MG63 (cell line): Measurements from ENCODE around the gene ZFR2. TPM values are rescaled to one million over a fixed set of nuclear protein-coding genes. Genes with fewer than 3 reads are reported as not detected.

ENCODE experiments used
- DNase-seq: peaks from one replicate; pipeline ENCODE4 v3.0.0-alpha.2; 2020
- H3K27me3 ChIP-seq: fragments of 250-450 bp; sonication (Bioruptor Pico); 2 replicates; pipeline ENCODE4 v1.5.1; 2020; ENCODE audit warnings: mild to moderate bottlenecking, moderate library complexity
- H3K36me3 ChIP-seq: fragments of 250-450 bp; sonication (Bioruptor Pico); 2 replicates; pipeline ENCODE4 v1.5.1; 2020; ENCODE audit warnings: mild to moderate bottlenecking, moderate library complexity
- H3K4me3 ChIP-seq: fragments of 250-450 bp; sonication (Bioruptor Pico); 2 replicates; pipeline ENCODE4 v1.5.1; 2020; ENCODE audit warnings: mild to moderate bottlenecking, moderate library complexity
- H3K9me3 ChIP-seq: fragments of 250-450 bp; sonication (Bioruptor Pico); 2 replicates; pipeline ENCODE4 v1.5.1; 2020; ENCODE audit warnings: mild to moderate bottlenecking, moderate library complexity
- total RNA-seq: library from RNA; depleted of rRNA; stranded (reverse); fragments of >200 nt; shearing (Covaris generic); gene quantifications from 2 replicates; pipeline ENCODE4 v1.2.3, GENCODE V29; 2014; ENCODE audit warnings: low replicate concordance

ZFR2 gene
- total RNA-seq, 1 experiment from 2014 or later, result not detected

- Histone ChIP-seq H3K4me3 (no peak overlapping the region), H3K27me3 (no peaks in the 10 kb centered on the region), H3K9me3 (no peaks in the 10 kb centered on the region), H3K36me3 (no peaks in the 10 kb centered on the region)
- peak; percentile 34 for DNase-seq
Observed at GRCh38 chr19:3851254-3852176, 17.3 kb downstream of the ZFR2 start.

DNA sequence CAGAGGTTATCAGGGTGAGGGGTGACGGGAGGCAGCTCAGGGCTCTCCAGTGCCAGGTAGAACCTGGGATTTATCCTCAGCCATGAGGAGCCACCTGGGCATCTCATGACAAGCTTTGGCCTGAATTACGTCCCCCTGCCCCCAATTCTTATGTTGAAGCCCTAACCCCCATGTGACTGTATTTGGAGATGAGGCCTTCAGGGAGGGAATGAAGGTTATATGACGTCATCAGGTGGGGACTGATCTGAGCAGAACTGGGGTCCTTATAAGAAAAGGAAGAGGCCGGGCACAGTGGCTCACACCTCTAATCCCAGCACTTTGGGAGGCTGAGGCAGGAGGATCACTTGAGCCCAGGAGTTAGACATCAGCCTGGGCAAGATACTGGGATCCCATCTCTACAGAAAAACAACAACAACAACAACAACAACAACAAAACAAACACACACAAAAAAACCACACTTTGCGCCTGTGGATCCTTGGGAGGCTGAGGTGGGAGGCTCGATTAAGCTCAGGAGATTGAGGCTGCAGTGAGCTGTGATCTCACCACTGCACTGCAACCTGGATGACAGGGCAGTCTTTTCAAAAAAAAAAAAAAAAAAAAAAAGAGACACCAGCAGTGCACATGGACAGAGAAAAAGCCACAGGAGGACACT, 18.4 kb downstream of the ZFR2 start:
- Histone ChIP-seq H3K4me3 (no peak overlapping the region), H3K9me3 (no peaks in the 10 kb centered on the region), H3K36me3 (no peaks in the 10 kb centered on the region), H3K27me3 (no peaks in the 10 kb centered on the region)
- DNase-seq, result no peak

GRCh38 chr19:3849787-3850186, 19.1 kb downstream of the ZFR2 start:
- DNase-seq, result no peak
- H3K4me3 ChIP-seq, result no peak overlapping the region
- no peaks in the 10 kb centered on the region for H3K27me3 ChIP-seq
- no peaks in the 10 kb centered on the region for H3K36me3 ChIP-seq
- H3K9me3 ChIP-seq, result no peaks in the 10 kb centered on the region

- DNase-seq, result peak; percentile 31
- no peaks in the 10 kb centered on the region for H3K27me3 ChIP-seq
- H3K9me3 ChIP-seq, result no peaks in the 10 kb centered on the region
- no peak overlapping the region for H3K4me3 ChIP-seq
- no peaks in the 10 kb centered on the region for H3K36me3 ChIP-seq
Observed at GRCh38 chr19:3849092-3849491, 19.7 kb downstream of the ZFR2 start.

GRCh38 chr19:3844596-3844995, 24.2 kb downstream of the ZFR2 start:
- H3K4me3 ChIP-seq, result no peak overlapping the region
- no peaks in the 10 kb centered on the region for H3K36me3 ChIP-seq
- H3K9me3 ChIP-seq, result no peaks in the 10 kb centered on the region
- H3K27me3 ChIP-seq, result no peaks in the 10 kb centered on the region
- DNase-seq, result no peak

- no peak for DNase-seq
- no peaks in the 10 kb centered on the region for H3K27me3 ChIP-seq
- no peaks in the 10 kb centered on the region for H3K36me3 ChIP-seq
- H3K9me3 ChIP-seq, result no peaks in the 10 kb centered on the region
- H3K4me3 ChIP-seq, result no peak overlapping the region
Observed at GRCh38 chr19:3842948-3843347, 25.9 kb downstream of the ZFR2 start.

DNA sequence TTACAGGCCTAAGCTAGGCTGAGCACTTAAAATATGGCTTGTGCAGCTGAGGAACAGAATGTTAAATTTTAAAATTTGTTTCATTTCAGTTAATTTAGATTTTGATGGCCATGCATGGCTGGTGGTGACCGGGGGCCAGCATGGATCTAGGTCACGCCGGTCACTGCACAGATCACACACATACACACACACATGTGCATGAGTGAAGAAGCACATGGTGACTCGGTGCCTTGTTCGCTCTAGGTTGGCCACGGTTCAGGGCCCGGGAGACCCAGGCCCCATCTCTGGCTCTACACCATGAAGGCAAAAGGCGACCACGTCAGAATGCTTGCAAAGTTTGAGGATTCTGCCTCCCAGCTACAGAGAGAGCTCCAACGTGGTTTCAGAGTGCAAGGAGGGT, 28.0 kb downstream of the ZFR2 start:
- H3K9me3 ChIP-seq, result no peaks in the 10 kb centered on the region
- H3K4me3 ChIP-seq, result no peak overlapping the region
- no peak for DNase-seq
- no peaks in the 10 kb centered on the region for H3K36me3 ChIP-seq
- H3K27me3 ChIP-seq, result no peaks in the 10 kb centered on the region

DNA sequence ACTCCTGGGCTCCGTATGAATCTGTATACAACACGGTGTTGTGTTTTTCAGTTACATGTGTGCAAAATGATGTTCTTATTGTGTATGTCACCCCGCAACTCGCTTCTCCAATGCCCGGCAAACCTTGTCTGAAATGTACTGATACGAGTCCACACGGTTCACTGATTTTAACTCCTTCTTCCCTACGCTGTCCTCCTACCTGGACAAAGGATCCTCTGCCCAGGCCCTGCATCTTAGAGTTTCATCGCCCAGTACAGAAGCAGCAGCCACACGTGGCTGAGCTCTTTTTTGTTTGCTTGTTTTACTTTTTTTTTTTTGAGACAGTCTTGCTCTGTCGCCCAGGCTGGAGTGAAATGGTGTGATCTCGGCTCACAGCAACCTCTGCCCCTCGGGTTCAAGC, 28.9 kb downstream of the ZFR2 start:
- H3K4me3 ChIP-seq, result no peak overlapping the region
- no peaks in the 10 kb centered on the region for H3K27me3 ChIP-seq
- H3K36me3 ChIP-seq, result no peaks in the 10 kb centered on the region
- H3K9me3 ChIP-seq, result no peaks in the 10 kb centered on the region
- no peak for DNase-seq

DNA sequence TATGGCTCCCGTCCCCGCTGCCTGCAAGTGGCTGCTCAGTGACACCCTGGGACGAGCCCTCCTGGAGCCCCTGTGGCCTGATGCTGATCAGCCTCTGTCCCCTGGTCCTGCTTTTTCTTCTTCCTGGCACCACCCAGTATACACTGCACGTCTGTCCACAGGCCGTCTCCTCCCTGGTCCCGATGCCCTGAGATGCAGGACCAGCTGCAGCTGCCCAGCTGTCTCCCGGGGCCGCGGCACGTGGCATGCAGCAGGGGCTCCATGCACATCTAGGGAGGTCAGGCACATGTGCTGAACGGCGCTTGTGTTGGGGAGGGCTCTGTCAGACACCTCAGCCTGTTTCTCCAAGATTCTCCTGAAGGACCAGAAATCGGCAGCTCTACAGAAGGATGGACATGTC, 30.2 kb downstream of the ZFR2 start:
- DNase-seq, result no peak
- H3K9me3 ChIP-seq, result no peaks in the 10 kb centered on the region

GRCh38 chr19:3837922-3838321, 30.9 kb downstream of the ZFR2 start:
- Histone ChIP-seq H3K36me3 (no peaks in the 10 kb centered on the region), H3K9me3 (no peaks in the 10 kb centered on the region), H3K27me3 (no peaks in the 10 kb centered on the region), H3K4me3 (no peak overlapping the region)
- DNase-seq, result no peak

More for the DNA sequence above, 30.2 kb downstream of the ZFR2 start:
- no peak overlapping the region for H3K4me3 ChIP-seq
- no peaks in the 10 kb centered on the region for H3K27me3 ChIP-seq
- no peaks in the 10 kb centered on the region for H3K36me3 ChIP-seq

- DNase-seq, result no peak
- H3K9me3 ChIP-seq, result no peaks in the 10 kb centered on the region
- no peaks in the 10 kb centered on the region for H3K36me3 ChIP-seq
- H3K27me3 ChIP-seq, result no peaks in the 10 kb centered on the region
- no peak overlapping the region for H3K4me3 ChIP-seq
Observed at GRCh38 chr19:3837332-3837731, 31.5 kb downstream of the ZFR2 start.

GRCh38 chr19:3836887-3837286, 32.0 kb downstream of the ZFR2 start:
- Histone ChIP-seq H3K4me3 (no peak overlapping the region), H3K9me3 (no peaks in the 10 kb centered on the region), H3K27me3 (no peaks in the 10 kb centered on the region), H3K36me3 (no peaks in the 10 kb centered on the region)
- DNase-seq, result no peak

DNA sequence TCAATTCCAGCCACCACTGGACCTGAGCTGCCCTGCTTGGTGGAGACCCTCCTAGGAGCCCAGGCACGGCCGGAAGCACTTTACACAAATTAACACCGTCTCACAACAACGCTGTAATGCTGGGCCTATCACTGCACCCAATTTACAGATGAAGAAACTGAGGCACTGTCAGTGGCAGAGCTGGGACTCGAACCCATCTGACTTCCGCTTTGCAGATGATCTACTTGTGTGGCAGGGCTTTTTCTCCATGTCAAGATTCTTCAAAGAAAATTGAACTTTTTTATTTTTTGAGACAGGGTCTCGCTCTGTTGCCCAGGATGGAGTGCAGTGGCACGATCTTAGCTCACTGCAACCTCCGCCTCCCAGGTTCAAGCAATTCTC, 33.8 kb downstream of the ZFR2 start:
- Histone ChIP-seq H3K9me3 (no peaks in the 10 kb centered on the region), H3K36me3 (no peaks in the 10 kb centered on the region), H3K4me3 (no peak overlapping the region), H3K27me3 (no peaks in the 10 kb centered on the region)
- DNase-seq, result no peak

GRCh38 chr19:3834349-3835054, 34.3 kb downstream of the ZFR2 start:
- Histone ChIP-seq H3K36me3 (no peaks in the 10 kb centered on the region), H3K27me3 (no peaks in the 10 kb centered on the region), H3K4me3 (no peak overlapping the region), H3K9me3 (no peaks in the 10 kb centered on the region)
- no peak for DNase-seq

DNA sequence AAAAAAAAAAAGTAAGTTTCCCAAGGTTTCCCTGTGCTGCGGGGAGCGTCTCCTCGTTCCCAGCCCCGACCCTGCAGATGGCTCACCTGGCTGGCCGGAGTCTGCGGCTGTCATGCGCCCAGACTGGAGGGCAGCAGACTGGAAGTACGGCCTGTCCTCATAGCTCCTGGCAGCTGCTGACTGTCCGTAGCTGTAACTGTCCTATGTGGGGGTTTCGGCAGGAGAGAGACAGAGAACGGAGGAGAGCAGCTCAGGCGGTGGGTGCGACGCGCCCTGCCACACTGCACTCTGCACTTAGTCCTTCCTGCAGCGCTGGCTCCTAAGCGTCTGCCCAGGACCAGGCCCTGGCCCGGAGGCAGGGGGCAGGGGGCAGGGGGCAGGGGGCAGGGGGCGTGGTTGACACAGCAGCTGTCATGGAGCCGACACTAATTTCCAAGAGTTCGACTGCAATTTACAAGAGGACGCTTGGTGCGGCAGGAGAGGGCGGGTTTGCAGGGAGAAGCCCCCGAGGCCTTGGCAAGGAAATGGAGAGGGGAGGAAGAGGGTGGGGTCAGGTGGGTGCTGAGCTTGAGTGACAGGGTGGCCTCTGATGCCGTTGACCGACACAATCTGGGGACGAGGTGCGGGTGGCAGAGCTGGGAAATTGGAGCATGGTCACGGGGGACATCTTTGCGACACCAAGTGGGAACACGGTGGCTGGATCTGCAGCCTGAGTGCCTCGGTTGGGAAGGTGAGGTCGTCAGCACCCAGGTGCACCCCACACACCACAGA, 35.1 kb downstream of the ZFR2 start:
- Histone ChIP-seq H3K9me3 (no peaks in the 10 kb centered on the region), H3K4me3 (no peak overlapping the region), H3K27me3 (no peaks in the 10 kb centered on the region), H3K36me3 (no peaks in the 10 kb centered on the region)
- DNase-seq, result no peak

- Histone ChIP-seq H3K36me3 (no peaks in the 10 kb centered on the region), H3K27me3 (no peaks in the 10 kb centered on the region), H3K9me3 (no peaks in the 10 kb centered on the region), H3K4me3 (no peak overlapping the region)
- no peak for DNase-seq
Observed at GRCh38 chr19:3832001-3832400, 36.8 kb downstream of the ZFR2 start.

DNA sequence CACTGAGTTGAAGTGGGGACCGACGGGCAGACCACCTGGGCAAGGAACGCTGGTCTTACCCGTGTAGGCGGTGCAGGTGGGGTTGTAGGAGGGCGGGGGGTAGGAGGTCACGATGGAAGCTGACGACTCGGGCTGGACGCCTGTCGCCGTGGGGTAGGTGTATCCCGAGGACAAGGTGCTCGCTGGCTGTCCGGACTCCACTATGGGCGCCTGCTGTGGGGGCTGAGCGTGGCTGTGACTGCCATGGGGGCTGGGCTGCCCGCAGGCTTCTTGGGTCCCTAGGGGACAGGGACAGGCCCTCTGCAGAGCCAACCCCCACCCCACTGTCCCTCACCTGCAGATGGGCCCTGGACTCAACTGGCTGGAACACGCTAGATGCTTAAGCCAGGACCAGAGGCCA, 37.2 kb downstream of the ZFR2 start:
- Histone ChIP-seq H3K36me3 (no peaks in the 10 kb centered on the region), H3K9me3 (no peaks in the 10 kb centered on the region), H3K4me3 (no peak overlapping the region), H3K27me3 (no peaks in the 10 kb centered on the region)
- DNase-seq, result no peak
